Stimulated activated naive CD8-positive, alpha-beta T cell treated with anti-CD3 and anti-CD28 coated beads, Interleukin-15, Interleukin-2, amounts not matched to agents 100 ng/mL and 50 ng/mL, for 24 hours (primary cell): Measurements from ENCODE around the gene SLC6A6.
A peak's percentile ranks its signal among the peaks of the same experiment; 100 is the strongest.
"Not testable (repeated sequence)": the region's sequence is repeated elsewhere in the genome, so short reads cannot be mapped to it uniquely, and the experiment has no call there.

Experiments used
- H3K27ac Mint-ChIP-seq: one replicate; pipeline ENCODE4 v1.8.0; 2021; ENCODE audit warnings: mild to moderate bottlenecking, mixed read lengths
- H3K27me3 Mint-ChIP-seq: one replicate; pipeline ENCODE4 v1.8.0; 2021; ENCODE audit warnings: mixed read lengths
- H3K36me3 Mint-ChIP-seq: one replicate; pipeline ENCODE4 v1.8.0; 2021; ENCODE audit warnings: low read depth, mixed read lengths
- H3K4me1 Mint-ChIP-seq: one replicate; pipeline ENCODE4 v1.8.0; 2021; ENCODE audit warnings: low read depth, mixed read lengths
- H3K4me3 Mint-ChIP-seq: one replicate; pipeline ENCODE4 v1.8.0; 2021; ENCODE audit warnings: mild to moderate bottlenecking, mixed read lengths
- H3K9me3 Mint-ChIP-seq: one replicate; pipeline ENCODE4 v1.8.0; 2021; ENCODE audit warnings: mixed read lengths

SLC6A6 gene

GRCh38 chr3:14403619-14404155 lies 1.3 kb downstream of the SLC6A6 start:
- H3K4me1 Mint-ChIP-seq: peaks cover 50% of the 10 kb centered on the region
- H3K36me3 Mint-ChIP-seq: peaks cover 35% of the 10 kb centered on the region
- peak overlapping the region; percentile 100 for H3K4me3 Mint-ChIP-seq
- peak overlapping the region; percentile 100 for H3K27ac Mint-ChIP-seq
- no peaks in the 10 kb centered on the region for H3K27me3 Mint-ChIP-seq
- no peaks in the 10 kb centered on the region for H3K9me3 Mint-ChIP-seq

GRCh38 chr3:14404186-14404585 lies 1.8 kb downstream of the SLC6A6 start:
- Mint-ChIP-seq H3K4me1 (peaks cover 52% of the 10 kb centered on the region), H3K36me3 (peaks cover 36% of the 10 kb centered on the region), H3K27me3 (no peaks in the 10 kb centered on the region), H3K4me3 (peak overlapping the region; percentile 100), H3K27ac (peak overlapping the region; percentile 80), H3K9me3 (no peaks in the 10 kb centered on the region)

- Mint-ChIP-seq H3K27me3 (no peaks in the 10 kb centered on the region), H3K4me1 (peaks cover 59% of the 10 kb centered on the region), H3K4me3 (peak overlapping the region; percentile 100), H3K9me3 (no peaks in the 10 kb centered on the region), H3K27ac (peak overlapping the region; percentile 80), H3K36me3 (peaks cover 40% of the 10 kb centered on the region)
Observed at GRCh38 chr3:14404631-14405359, 2.4 kb downstream of the SLC6A6 start.

- Mint-ChIP-seq H3K36me3 (peaks cover 46% of the 10 kb centered on the region), H3K4me3 (peak overlapping the region; percentile 100), H3K27me3 (no peaks in the 10 kb centered on the region), H3K4me1 (peaks cover 64% of the 10 kb centered on the region), H3K9me3 (no peaks in the 10 kb centered on the region), H3K27ac (peak overlapping the region; percentile 28)
Observed at GRCh38 chr3:14405360-14406238, 3.2 kb downstream of the SLC6A6 start.

- Mint-ChIP-seq H3K4me1 (peaks cover 68% of the 10 kb centered on the region), H3K9me3 (no peaks in the 10 kb centered on the region), H3K4me3 (peak overlapping the region; percentile 17)
Observed at GRCh38 chr3:14406336-14406735, 3.9 kb downstream of the SLC6A6 start.

GRCh38 chr3:14406766-14407165 lies 4.4 kb downstream of the SLC6A6 start:
- no peaks in the 10 kb centered on the region for H3K9me3 Mint-ChIP-seq
- peak overlapping the region; percentile 40 for H3K27ac Mint-ChIP-seq
- peak overlapping the region; percentile 17 for H3K4me3 Mint-ChIP-seq
- H3K36me3 Mint-ChIP-seq: peaks cover 57% of the 10 kb centered on the region
- H3K4me1 Mint-ChIP-seq: peaks cover 72% of the 10 kb centered on the region
- no peaks in the 10 kb centered on the region for H3K27me3 Mint-ChIP-seq

More at GRCh38 chr3:14406336-14406735, 3.9 kb downstream of the SLC6A6 start:
- Mint-ChIP-seq H3K36me3 (peaks cover 53% of the 10 kb centered on the region), H3K27me3 (no peaks in the 10 kb centered on the region), H3K27ac (peak overlapping the region; percentile 40)

GRCh38 chr3:14407203-14407602 lies 4.8 kb downstream of the SLC6A6 start:
- Mint-ChIP-seq H3K4me3 (no peak overlapping the region), H3K4me1 (peaks cover 76% of the 10 kb centered on the region), H3K27me3 (no peaks in the 10 kb centered on the region), H3K9me3 (no peaks in the 10 kb centered on the region), H3K27ac (peak overlapping the region; percentile 11), H3K36me3 (peaks cover 60% of the 10 kb centered on the region)

- peaks cover 72% of the 10 kb centered on the region for H3K4me1 Mint-ChIP-seq
- H3K27me3 Mint-ChIP-seq, H3K4me3 Mint-ChIP-seq, H3K9me3 Mint-ChIP-seq: not testable (repeated sequence)
- peaks cover 56% of the 10 kb centered on the region for H3K36me3 Mint-ChIP-seq
- H3K27ac Mint-ChIP-seq: peak overlapping the region; percentile 98
Observed at GRCh38 chr3:14409779-14410063, 7.3 kb downstream of the SLC6A6 start.

- H3K4me3 Mint-ChIP-seq: peak overlapping the region; percentile 73
- peaks cover 72% of the 10 kb centered on the region for H3K4me1 Mint-ChIP-seq
- H3K36me3 Mint-ChIP-seq: peaks cover 59% of the 10 kb centered on the region
- no peaks in the 10 kb centered on the region for H3K9me3 Mint-ChIP-seq
- H3K27me3 Mint-ChIP-seq: no peaks in the 10 kb centered on the region
- peak overlapping the region; percentile 98 for H3K27ac Mint-ChIP-seq
Observed at GRCh38 chr3:14410106-14410502, 7.7 kb downstream of the SLC6A6 start.

- Mint-ChIP-seq H3K36me3 (peaks cover 58% of the 10 kb centered on the region), H3K27ac (peak overlapping the region; percentile 98), H3K9me3 (no peaks in the 10 kb centered on the region), H3K4me1 (peaks cover 66% of the 10 kb centered on the region), H3K4me3 (peak overlapping the region; percentile 73), H3K27me3 (no peaks in the 10 kb centered on the region)
Observed at GRCh38 chr3:14410503-14411165, 8.2 kb downstream of the SLC6A6 start.

GRCh38 chr3:14411166-14411526 lies 8.7 kb downstream of the SLC6A6 start:
- Mint-ChIP-seq H3K9me3 (no peaks in the 10 kb centered on the region), H3K27me3 (no peaks in the 10 kb centered on the region), H3K4me3 (peak overlapping the region; percentile 73), H3K27ac (peak overlapping the region; percentile 98), H3K36me3 (peaks cover 59% of the 10 kb centered on the region), H3K4me1 (peaks cover 61% of the 10 kb centered on the region)

GRCh38 chr3:14411988-14412387 lies 9.6 kb downstream of the SLC6A6 start:
- Mint-ChIP-seq H3K4me1 (peaks cover 56% of the 10 kb centered on the region), H3K36me3 (peaks cover 62% of the 10 kb centered on the region), H3K27ac (peak overlapping the region; percentile 16), H3K4me3 (no peak overlapping the region), H3K27me3 (no peaks in the 10 kb centered on the region), H3K9me3 (no peaks in the 10 kb centered on the region)

GRCh38 chr3:14412831-14413380 lies 10.5 kb downstream of the SLC6A6 start:
- Mint-ChIP-seq H3K27ac (no peak overlapping the region), H3K9me3 (no peaks in the 10 kb centered on the region), H3K4me1 (peaks cover 48% of the 10 kb centered on the region), H3K36me3 (peaks cover 62% of the 10 kb centered on the region), H3K27me3 (no peaks in the 10 kb centered on the region), H3K4me3 (no peak overlapping the region)

- Mint-ChIP-seq H3K4me1 (peaks cover 41% of the 10 kb centered on the region), H3K27ac (peak overlapping the region; percentile 61), H3K27me3 (no peaks in the 10 kb centered on the region), H3K36me3 (peaks cover 63% of the 10 kb centered on the region), H3K9me3 (no peaks in the 10 kb centered on the region), H3K4me3 (no peak overlapping the region)
Observed at GRCh38 chr3:14413381-14414071, 11.1 kb downstream of the SLC6A6 start.
